K562 (cell line): ENCODE measurements around the gene PARD3B.
"Not testable (repeated sequence)": the region's sequence is repeated elsewhere in the genome, so short reads cannot be mapped to it uniquely, and the experiment has no call there.

Experiments used
- EGR1 ChIP-seq: fragments of 450-650 bp; conservative IDR thresholded peaks from 2 replicates; pipeline ENCODE4 v1.6.1; 2017; ENCODE audit warnings: mild to moderate bottlenecking
- EZH2 ChIP-seq: IDR thresholded peaks from 2 replicates; pipeline ENCODE4 v1.6.1; 2012; ENCODE audit warnings: low read depth, mild to moderate bottlenecking, inconsistent platforms, low read length, borderline replicate concordance
- NFIC ChIP-seq: fragments of 450-650 bp; IDR thresholded peaks from 2 replicates; pipeline ENCODE4 v1.6.1; 2017; ENCODE audit warnings: mild to moderate bottlenecking, inconsistent platforms
- PURB ChIP-seq: sonication (generic); formaldehyde crosslinking; IDR thresholded peaks from 2 replicates; pipeline ENCODE4 v1.9.0; 2021; ENCODE audit warnings: low read depth, mild to moderate bottlenecking, missing genetic modification reagents
- SMARCE1 ChIP-seq: fragments of 450-650 bp; IDR thresholded peaks from 2 replicates; pipeline ENCODE4 v1.7.1; 2016; ENCODE audit warnings: mild to moderate bottlenecking

GRCh38 chr2:204559358-204559757, 14.1 kb downstream of the PARD3B start:
- not testable (repeated sequence) for TF ChIP-seq EGR1, PURB, NFIC, SMARCE1, EZH2
